GM12872 (cell line): ENCODE data around the gene MEX3D.

Experiments used
- CTCF ChIP-seq: IDR thresholded peaks from 3 replicates; pipeline ENCODE4 v1.5.1; 2011; ENCODE audit warnings: low read depth, mild to moderate bottlenecking, low read length, moderate library complexity; ENCODE audit not compliant: insufficient read depth

The MEX3D gene

GRCh38 chr19:1575323-1576241 lies 7.5 kb upstream of the MEX3D start:
- no peak for TF ChIP-seq CTCF

- TF ChIP-seq CTCF, result no peak
Observed at GRCh38 chr19:1574354-1575136, 6.4 kb upstream of the MEX3D start.

GRCh38 chr19:1572795-1573194 lies 4.7 kb upstream of the MEX3D start:
- TF ChIP-seq CTCF, result no peak

- TF ChIP-seq CTCF, result no peak
Observed at GRCh38 chr19:1571358-1571757, 3.2 kb upstream of the MEX3D start.

- no peak for TF ChIP-seq CTCF
Observed at GRCh38 chr19:1570836-1571235, 2.7 kb upstream of the MEX3D start.

- TF ChIP-seq CTCF, result no peak
Observed at GRCh38 chr19:1569997-1570396, 1.9 kb upstream of the MEX3D start.

GRCh38 chr19:1567848-1568227 lies 287 bp downstream of the MEX3D start:
- TF ChIP-seq CTCF, result no peak
